ENCODE measurements around the gene GABRD.
"Not testable (repeated sequence)": the region's sequence is repeated elsewhere in the genome, so short reads cannot be mapped to it uniquely, and the experiment has no call there.

GABRD gene

DNA sequence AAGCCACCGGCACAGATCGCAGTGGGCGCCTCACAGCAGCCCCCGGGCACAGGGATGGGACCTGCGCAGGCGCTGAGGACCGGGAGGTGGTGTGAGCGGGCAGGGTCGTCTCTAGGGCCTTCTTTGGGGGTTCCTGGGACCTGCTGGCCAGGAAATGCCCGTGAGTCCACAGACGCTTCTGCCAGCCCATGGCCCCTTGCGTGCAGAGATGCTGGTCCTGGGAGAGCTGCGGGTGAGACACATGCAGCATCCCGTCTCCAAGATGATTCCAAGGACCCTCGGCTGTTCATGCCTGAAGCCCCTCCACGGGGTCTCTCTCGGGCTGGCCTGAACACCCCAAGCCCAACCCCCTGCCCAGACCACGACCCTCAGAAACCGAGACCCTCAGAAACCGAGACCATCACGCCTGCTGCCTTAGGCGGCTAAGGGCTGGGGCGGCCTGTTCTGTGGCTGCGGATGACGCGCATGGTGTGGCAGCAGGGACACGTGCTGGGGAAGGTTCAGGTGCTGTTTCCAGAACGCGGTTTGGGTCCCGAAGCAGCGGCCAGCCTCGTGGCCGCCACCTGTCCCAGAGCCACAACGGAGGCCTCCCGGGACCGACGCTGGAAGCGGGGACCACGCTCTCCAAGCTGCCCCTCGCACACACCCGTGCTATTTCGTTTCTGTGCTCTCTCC is 38.5 kb upstream of the GABRD start:
- no peaks in the 10 kb centered on the region for H4K20me1 ChIP-seq (ENCODE audit: control insufficient read depth, insufficient read depth, low read depth, low read length)
- H3K27me3 ChIP-seq (ENCODE audit: control insufficient read depth, low read length), result no peaks in the 10 kb centered on the region
- H3F3A ChIP-seq (ENCODE audit: control insufficient read depth, insufficient read depth), result no peaks in the 10 kb centered on the region
- peaks cover 22% of the 10 kb centered on the region; the same call in 1 of the 2 replicates for H3K9me3 ChIP-seq (ENCODE audit: control insufficient read depth, insufficient read depth, low read length)
- H3K79me2 ChIP-seq (ENCODE audit: control insufficient read depth, low read length), result no peaks in the 10 kb centered on the region
- TF ChIP-seq, protein P1, sequence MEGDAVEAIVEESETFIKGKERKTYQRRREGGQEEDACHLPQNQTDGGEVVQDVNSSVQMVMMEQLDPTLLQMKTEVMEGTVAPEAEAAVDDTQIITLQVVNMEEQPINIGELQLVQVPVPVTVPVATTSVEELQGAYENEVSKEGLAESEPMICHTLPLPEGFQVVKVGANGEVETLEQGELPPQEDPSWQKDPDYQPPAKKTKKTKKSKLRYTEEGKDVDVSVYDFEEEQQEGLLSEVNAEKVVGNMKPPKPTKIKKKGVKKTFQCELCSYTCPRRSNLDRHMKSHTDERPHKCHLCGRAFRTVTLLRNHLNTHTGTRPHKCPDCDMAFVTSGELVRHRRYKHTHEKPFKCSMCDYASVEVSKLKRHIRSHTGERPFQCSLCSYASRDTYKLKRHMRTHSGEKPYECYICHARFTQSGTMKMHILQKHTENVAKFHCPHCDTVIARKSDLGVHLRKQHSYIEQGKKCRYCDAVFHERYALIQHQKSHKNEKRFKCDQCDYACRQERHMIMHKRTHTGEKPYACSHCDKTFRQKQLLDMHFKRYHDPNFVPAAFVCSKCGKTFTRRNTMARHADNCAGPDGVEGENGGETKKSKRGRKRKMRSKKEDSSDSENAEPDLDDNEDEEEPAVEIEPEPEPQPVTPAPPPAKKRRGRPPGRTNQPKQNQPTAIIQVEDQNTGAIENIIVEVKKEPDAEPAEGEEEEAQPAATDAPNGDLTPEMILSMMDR (IDR thresholded peaks at IDR 0.05; ENCODE audit: low read depth, low read length, poor library complexity, severe bottlenecking), result no peak
- no peak for TF ChIP-seq EZH2phosphoT487 (IDR thresholded peaks at IDR 0.05; ENCODE audit: borderline replicate concordance, low read length)
- H3K27ac ChIP-seq (ENCODE audit: low read depth, low read length), result no peak overlapping the region
- H3K36me3 ChIP-seq (ENCODE audit: control insufficient read depth, low read length), result no peaks in the 10 kb centered on the region
- H3K9me2 ChIP-seq (replicated peaks; ENCODE audit: control insufficient read depth, low read length), result no peaks in the 10 kb centered on the region
- H3K4me1 ChIP-seq (ENCODE audit: control insufficient read depth, low read length), result no peaks in the 10 kb centered on the region
- no peak overlapping the region for H3K4me3 ChIP-seq (ENCODE audit: low read length)
- no peak overlapping the region for H3K4me2 ChIP-seq (ENCODE audit: low read length)

DNA sequence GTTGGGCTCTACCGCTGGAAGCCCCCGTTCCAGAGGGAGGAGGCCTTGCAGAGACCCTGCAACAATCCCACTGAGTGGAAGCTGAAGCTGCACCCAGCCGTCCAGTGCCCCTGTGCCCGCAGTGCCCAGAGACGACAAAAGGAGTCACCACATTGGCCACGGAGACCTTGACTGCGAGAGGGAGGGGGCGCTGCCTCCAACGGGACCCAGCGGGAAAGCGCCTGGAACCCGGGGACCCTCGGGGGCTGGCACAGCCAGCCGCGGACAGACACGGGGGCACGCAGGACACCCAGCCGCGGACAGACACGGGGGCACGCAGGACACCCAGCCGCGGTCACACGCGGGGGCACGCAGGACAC is 38.0 kb upstream of the GABRD start:
- H3K79me2 ChIP-seq (ENCODE audit: control insufficient read depth, low read length), result no peaks in the 10 kb centered on the region
- TF ChIP-seq, protein P1 (IDR thresholded peaks at IDR 0.05; ENCODE audit: low read depth, low read length, poor library complexity, severe bottlenecking), result no peak
- TF ChIP-seq EZH2phosphoT487 (IDR thresholded peaks at IDR 0.05; ENCODE audit: borderline replicate concordance, low read length), result no peak
- no peaks in the 10 kb centered on the region for H3F3A ChIP-seq (ENCODE audit: control insufficient read depth, insufficient read depth)
- H3K4me2 ChIP-seq (ENCODE audit: low read length), result no peak overlapping the region
- no peaks in the 10 kb centered on the region for H3K9me2 ChIP-seq (replicated peaks; ENCODE audit: control insufficient read depth, low read length)
- H4K20me1 ChIP-seq (ENCODE audit: control insufficient read depth, insufficient read depth, low read depth, low read length), result no peaks in the 10 kb centered on the region
- no peak overlapping the region for H3K27ac ChIP-seq (ENCODE audit: low read depth, low read length)
- no peak overlapping the region for H3K4me3 ChIP-seq (ENCODE audit: low read length)
- no peaks in the 10 kb centered on the region for H3K27me3 ChIP-seq (ENCODE audit: control insufficient read depth, low read length)
- H3K4me1 ChIP-seq (ENCODE audit: control insufficient read depth, low read length), result no peaks in the 10 kb centered on the region
- H3K36me3 ChIP-seq (ENCODE audit: control insufficient read depth, low read length), result no peaks in the 10 kb centered on the region
- H3K9me3 ChIP-seq (ENCODE audit: control insufficient read depth, insufficient read depth, low read length), result peaks cover 22% of the 10 kb centered on the region; the same call in 1 of the 2 replicates

DNA sequence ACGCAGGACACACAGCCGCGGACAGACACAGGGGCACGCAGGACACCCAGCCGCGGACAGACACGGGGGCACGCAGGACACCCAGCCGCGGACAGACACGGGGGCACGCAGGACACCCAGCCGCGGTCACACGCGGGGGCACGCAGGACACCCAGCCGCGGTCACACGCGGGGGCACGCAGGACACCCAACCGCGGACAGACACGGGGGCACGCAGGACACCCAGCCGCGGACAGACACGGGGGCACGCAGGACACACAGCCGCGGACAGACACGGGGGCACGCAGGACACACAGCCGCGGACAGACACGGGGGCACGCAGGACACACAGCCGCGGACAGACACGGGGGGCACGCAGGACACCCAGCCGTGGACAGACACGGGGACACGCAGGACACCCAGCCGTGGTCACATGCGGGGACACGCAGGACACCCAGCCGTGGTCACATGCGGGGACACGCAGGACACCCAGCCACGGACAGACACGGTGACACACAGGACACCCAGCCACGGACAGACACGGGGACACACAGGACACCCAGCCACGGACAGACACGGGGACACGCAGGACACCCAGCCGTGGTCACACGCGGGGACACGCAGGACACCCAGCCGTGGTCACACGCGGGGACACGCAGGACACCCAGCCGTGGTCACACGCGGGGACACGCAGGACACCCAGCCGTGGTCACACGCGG is 37.4 kb upstream of the GABRD start:
- H3K4me1 ChIP-seq (ENCODE audit: control insufficient read depth, low read length); H3K27ac ChIP-seq (ENCODE audit: low read depth, low read length); H4K20me1 ChIP-seq (ENCODE audit: control insufficient read depth, insufficient read depth, low read depth, low read length); H3F3A ChIP-seq (ENCODE audit: control insufficient read depth, insufficient read depth); H3K4me3 ChIP-seq (ENCODE audit: low read length); H3K9me2 ChIP-seq (replicated peaks; ENCODE audit: control insufficient read depth, low read length); H3K27me3 ChIP-seq (ENCODE audit: control insufficient read depth, low read length); H3K79me2 ChIP-seq (ENCODE audit: control insufficient read depth, low read length); H3K36me3 ChIP-seq (ENCODE audit: control insufficient read depth, low read length); H3K4me2 ChIP-seq (ENCODE audit: low read length): not testable (repeated sequence)
- H3K9me3 ChIP-seq (ENCODE audit: control insufficient read depth, insufficient read depth, low read length), result peaks cover 22% of the 10 kb centered on the region; the same call in 1 of the 2 replicates
